ENCODE data around the gene PCDH9. TPM values are rescaled to one million over a fixed set of nuclear protein-coding genes. Genes with fewer than 3 reads are reported as not detected.

The PCDH9 gene
- total and polyA plus RNA-seq, 2 of the 4 experiments (the other 2 are of a cell fraction) = 2.2 to 10.2 TPM

DNA sequence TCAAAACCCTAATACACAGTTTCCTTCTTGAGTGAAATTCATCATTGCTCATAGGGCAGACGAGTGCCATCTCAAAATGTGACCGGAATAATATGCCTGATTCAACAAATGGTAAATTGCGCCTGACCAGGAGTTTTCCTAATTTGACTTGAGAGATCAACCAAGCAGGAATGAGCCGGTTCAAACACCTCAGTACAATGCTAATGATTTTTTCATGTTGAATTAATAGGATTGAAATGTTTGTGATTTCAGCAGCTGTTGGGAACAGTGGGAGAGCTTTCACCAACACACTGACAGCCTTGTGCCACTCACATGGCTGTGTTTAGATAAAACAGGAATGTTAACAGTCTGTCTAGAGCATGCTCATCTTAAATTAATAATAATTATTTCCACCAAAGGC lies 484.8 kb downstream of the PCDH9 start:
- Histone ChIP-seq H3K79me1 (ENCODE audit: low read depth in 1 of 2, low read length in 2 of 2) (no peaks in the 10 kb centered on the region), H3K9ac (ENCODE audit: low read depth, low read length) (no peak overlapping the region), H4K5ac (ENCODE audit: low read depth, low read length) (no peak overlapping the region), H3K18ac (ENCODE audit: low read depth, low read length) (no peak overlapping the region), H3K9me1 (ENCODE audit: insufficient read depth, low read length) (no peaks in the 10 kb centered on the region), H4K91ac (ENCODE audit: insufficient read depth, low read depth, low read length) (no peak overlapping the region), H3K4ac (ENCODE audit: low read depth, low read length) (no peak overlapping the region), H3K36me3 (ENCODE audit: control insufficient read depth, insufficient read depth, low read length) (no peaks in the 10 kb centered on the region), H2AFZ (replicated peaks; ENCODE audit: low read length, poor library complexity) (no peak overlapping the region), H2AK5ac (ENCODE audit: low read depth, low read length) (no peak overlapping the region), H3K4me2 (ENCODE audit: low read depth, low read length) (no peak overlapping the region), H3K4me1 (ENCODE audit: control insufficient read depth, insufficient read depth, low read length) (no peaks in the 10 kb centered on the region), H2BK20ac (ENCODE audit: low read depth, low read length) (no peak overlapping the region), H4K20me1 (ENCODE audit: insufficient read depth, low read length) (no peaks in the 10 kb centered on the region), H3K23ac (ENCODE audit: low read depth, low read length) (no peak overlapping the region), H2BK15ac (ENCODE audit: low read depth, low read length) (no peak overlapping the region), H3K27me3 (ENCODE audit: control insufficient read depth, insufficient read depth, low read length) (no peaks in the 10 kb centered on the region), H3K4me3 (ENCODE audit: insufficient read depth, low read depth, low read length) (no peak overlapping the region), H2BK5ac (ENCODE audit: low read depth, low read length, poor library complexity, severe bottlenecking) (no peak overlapping the region), H3K9me3 (ENCODE audit: control insufficient read depth, insufficient read depth, low read length) (no peaks in the 10 kb centered on the region), H2AK9ac (replicated peaks; ENCODE audit: low read depth, low read length, poor library complexity) (no peak overlapping the region), H3K56ac (ENCODE audit: extremely low read depth, insufficient read depth, low read length) (no peak overlapping the region), H4K8ac (ENCODE audit: low read depth in 2 of 2, low read length in 2 of 2) (no peak overlapping the region), H3K14ac (replicated peaks; ENCODE audit: low read depth, low read length) (no peak overlapping the region), H2BK120ac (ENCODE audit: low read depth, low read length) (no peak overlapping the region), H3K27ac (ENCODE audit: insufficient read depth, low read length) (no peak overlapping the region)
- DNase-seq (no peak), ATAC-seq (ENCODE audit: low read depth) (no peak)
- intact Hi-C loops (cut with micrococcal nuclease) (no loop called here), dilution Hi-C loops (cut with HindIII; ENCODE audit: low sequenced_read_pairs, unreplicated experiment) (no loop called here), in situ Hi-C loops (cut with MboI; ENCODE audit: low sequenced_read_pairs) (no loop called here)
- no TSS peak for BruUV-seq (replicated peaks)
- WGBS, 2 experiments (ENCODE audit: extremely low coverage in 2 of 2, insufficient read length in 1 of 2) = no CpG with 5 or more reads among the region's 4 CpGs
- TF ChIP-seq BHLHE40 (IDR thresholded peaks at IDR 0.05; ENCODE audit: low read depth, low read length) (no peak), FOS (IDR thresholded peaks at IDR 0.05; ENCODE audit: low read depth, low read length) (no peak), SMC3 (IDR thresholded peaks at IDR 0.05; ENCODE audit: low read depth, low read length) (no peak), RFX5 (IDR thresholded peaks at IDR 0.05; ENCODE audit: low read depth, low read length) (no peak), RAD21 (IDR thresholded peaks at IDR 0.05; ENCODE audit: low read length) (no peak), MXI1 (IDR thresholded peaks at IDR 0.05; ENCODE audit: borderline replicate concordance, low read depth, low read length) (no peak)
- TF ChIP-seq, protein P1, sequence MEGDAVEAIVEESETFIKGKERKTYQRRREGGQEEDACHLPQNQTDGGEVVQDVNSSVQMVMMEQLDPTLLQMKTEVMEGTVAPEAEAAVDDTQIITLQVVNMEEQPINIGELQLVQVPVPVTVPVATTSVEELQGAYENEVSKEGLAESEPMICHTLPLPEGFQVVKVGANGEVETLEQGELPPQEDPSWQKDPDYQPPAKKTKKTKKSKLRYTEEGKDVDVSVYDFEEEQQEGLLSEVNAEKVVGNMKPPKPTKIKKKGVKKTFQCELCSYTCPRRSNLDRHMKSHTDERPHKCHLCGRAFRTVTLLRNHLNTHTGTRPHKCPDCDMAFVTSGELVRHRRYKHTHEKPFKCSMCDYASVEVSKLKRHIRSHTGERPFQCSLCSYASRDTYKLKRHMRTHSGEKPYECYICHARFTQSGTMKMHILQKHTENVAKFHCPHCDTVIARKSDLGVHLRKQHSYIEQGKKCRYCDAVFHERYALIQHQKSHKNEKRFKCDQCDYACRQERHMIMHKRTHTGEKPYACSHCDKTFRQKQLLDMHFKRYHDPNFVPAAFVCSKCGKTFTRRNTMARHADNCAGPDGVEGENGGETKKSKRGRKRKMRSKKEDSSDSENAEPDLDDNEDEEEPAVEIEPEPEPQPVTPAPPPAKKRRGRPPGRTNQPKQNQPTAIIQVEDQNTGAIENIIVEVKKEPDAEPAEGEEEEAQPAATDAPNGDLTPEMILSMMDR (conservative IDR thresholded peaks at IDR 0.05; ENCODE audit: low read depth, low read length) = no peak
- ChIA-PET POLR2A (ENCODE audit: unreplicated experiment) (no interaction called here), CTCF (interaction anchor here (1.0 kb wide), 1 partner anchor 10 kb away, joined by 4 read pairs; no protein-coding TSS in a partner anchor)

Data from IMR-90 (cell line).